HepG2 (cell line): ENCODE data around the gene UBE2G2. TPM values are rescaled to one million over a fixed set of nuclear protein-coding genes. Genes with fewer than 3 reads are reported as not detected.

ENCODE experiments used
- CAMTA2 ChIP-seq: sonication (generic); formaldehyde crosslinking; IDR thresholded peaks from 2 replicates; pipeline ENCODE4 v1.4.0; 2020; ENCODE audit warnings: mild to moderate bottlenecking, missing genetic modification reagents, borderline replicate concordance
- CBX5 ChIP-seq: sonication (generic); formaldehyde crosslinking; IDR thresholded peaks from 2 replicates; pipeline ENCODE4 v1.4.0; 2020; ENCODE audit warnings: missing genetic modification reagents, borderline replicate concordance
- IRX3 ChIP-seq: sonication (generic); formaldehyde crosslinking; IDR thresholded peaks from 2 replicates; pipeline ENCODE4 v1.8.1; 2023; ENCODE audit warnings: mild to moderate bottlenecking, low read depth, missing genetic modification reagents, borderline replicate concordance
- KDM4B ChIP-seq: sonication (generic); formaldehyde crosslinking; IDR thresholded peaks from 2 replicates; pipeline ENCODE4 v1.4.0; 2020; ENCODE audit warnings: missing genetic modification reagents
- MIER3 ChIP-seq: IDR thresholded peaks from 2 replicates; pipeline ENCODE4 v1.6.1; 2016; ENCODE audit warnings: missing compliant biosample characterization, borderline replicate concordance
- NCOA5 ChIP-seq: sonication (generic); formaldehyde crosslinking; IDR thresholded peaks from 2 replicates; pipeline ENCODE4 v1.4.0; 2020; ENCODE audit warnings: missing genetic modification reagents
- PAXIP1 ChIP-seq: sonication (generic); formaldehyde crosslinking; conservative IDR thresholded peaks from 2 replicates; pipeline ENCODE4 v1.4.0; 2020; ENCODE audit warnings: mild to moderate bottlenecking, missing genetic modification reagents, moderate library complexity
- PITX1 ChIP-seq: sonication (generic); formaldehyde crosslinking; IDR thresholded peaks from 2 replicates; pipeline ENCODE4 v1.5.1; 2020; ENCODE audit warnings: mild to moderate bottlenecking, missing genetic modification reagents
- SOX13 ChIP-seq, 3 experiments: fragments of 450-650 bp in 1 of 3; sonication (generic) in 1 of 3; formaldehyde crosslinking in 1 of 3; IDR thresholded peaks in 2 of 3; conservative IDR thresholded peaks in 1 of 3; 2 replicates each; pipeline versions ENCODE4 v1.5.0 to v1.6.1; 2016 to 2020; ENCODE audit warnings: antibody characterized with exemption in 1 of 3, mild to moderate bottlenecking in 1 of 3, missing compliant biosample characterization in 1 of 3, missing genetic modification reagents in 1 of 3, moderate library complexity in 1 of 3
- SP140L ChIP-seq: sonication (generic); formaldehyde crosslinking; IDR thresholded peaks from 2 replicates; pipeline ENCODE4 v1.4.0; 2020; ENCODE audit warnings: missing genetic modification reagents, borderline replicate concordance
- SUZ12 ChIP-seq: fragments of 150-350 bp; IDR thresholded peaks from 2 replicates; pipeline ENCODE4 v1.6.1; 2014; ENCODE audit warnings: low read depth, low read length
- ZNF354B ChIP-seq: sonication (generic); formaldehyde crosslinking; IDR thresholded peaks from 2 replicates; pipeline ENCODE4 v1.8.0; 2022; ENCODE audit warnings: mild to moderate bottlenecking, missing genetic modification reagents
- ZNF841 ChIP-seq: sonication (generic); formaldehyde crosslinking; IDR thresholded peaks from 2 replicates; pipeline ENCODE4 v1.8.1; 2023; ENCODE audit warnings: missing genetic modification reagents, borderline replicate concordance
- polyA plus RNA-seq, 8 experiments: library from polyadenylated mRNA; depleted of rRNA in 3 of 8; stranded (reverse) in 7 of 8; unstranded in 1 of 8; fragments of >200 nt; fragmentation: Illumina TruSeq in 4 of 8; extraction: Trizol in 4 of 8; gene quantifications; 2 replicates each; pipeline versions ENCODE4 v1.2.1 to v1.2.3, GENCODE V29; 2011 to 2016; ENCODE audit warnings: low read depth in 4 of 8, missing spikeins in 1 of 8, mixed read lengths in 1 of 8; ENCODE audit not compliant: insufficient read depth in 1 of 8
- total RNA-seq, 5 experiments: library from RNA; depleted of rRNA; stranded (reverse); fragments of >200 nt; fragmentation: Illumina TruSeq; extraction: Trizol; gene quantifications; 2 replicates each; pipeline ENCODE4 v1.2.3, GENCODE V29; 2016; ENCODE audit warnings: low read depth in 1 of 5
- TF ChIP-seq, protein P1 (sequence below): sonication (generic); formaldehyde crosslinking; IDR thresholded peaks from 2 replicates; pipeline ENCODE4 v1.5.0; 2020; ENCODE audit warnings: missing genetic modification reagents, mild to moderate bottlenecking, borderline replicate concordance

Gene UBE2G2
- total and polyA plus RNA-seq, 2 of the 13 experiments (the other 11 are each of a cell fraction or from before 2014, with no cell fraction given), result 55.4 to 92.0 TPM

GRCh38 chr21:44778499-44778911 is 23.1 kb downstream of the UBE2G2 start (continued):
- TF ChIP-seq, protein P1, sequence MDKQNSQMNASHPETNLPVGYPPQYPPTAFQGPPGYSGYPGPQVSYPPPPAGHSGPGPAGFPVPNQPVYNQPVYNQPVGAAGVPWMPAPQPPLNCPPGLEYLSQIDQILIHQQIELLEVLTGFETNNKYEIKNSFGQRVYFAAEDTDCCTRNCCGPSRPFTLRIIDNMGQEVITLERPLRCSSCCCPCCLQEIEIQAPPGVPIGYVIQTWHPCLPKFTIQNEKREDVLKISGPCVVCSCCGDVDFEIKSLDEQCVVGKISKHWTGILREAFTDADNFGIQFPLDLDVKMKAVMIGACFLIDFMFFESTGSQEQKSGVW (CRISPR knock-in tag), result no peak
- peak; percentile 58 for TF ChIP-seq PAXIP1 (CRISPR knock-in tag)
- TF ChIP-seq SOX13 (IDR thresholded peaks at IDR 0.05), result peak; percentile 45; the same call in 1 of the 2 replicates
- peak in 1 of 2 experiments; percentile 51; a peak in 2 of 4 replicates for TF ChIP-seq SOX13 (CRISPR knock-in tag; conservative IDR thresholded peaks at IDR 0.05 in 1 of 2, IDR thresholded peaks at IDR 0.05 in 1 of 2)
- TF ChIP-seq CBX5 (CRISPR knock-in tag), result no peak; the same call in 1 of the 2 replicates
- TF ChIP-seq KDM4B (CRISPR knock-in tag), result no peak
- TF ChIP-seq SUZ12, result no peak
- no peak for TF ChIP-seq NCOA5 (CRISPR knock-in tag)
- 0 out of 2 replicates have a peak, but pooled peaks have one; percentile 38 for TF ChIP-seq PITX1
- TF ChIP-seq IRX3, result no peak
- no peak for TF ChIP-seq SP140L (CRISPR knock-in tag)
- TF ChIP-seq ZNF354B (CRISPR knock-in tag), result no peak
- TF ChIP-seq CAMTA2, result no peak
- TF ChIP-seq ZNF841, result no peak
- TF ChIP-seq MIER3 (CRISPR knock-in tag), result no peak
